ENCODE data around the gene FOXP1. TPM values are rescaled to one million over a fixed set of nuclear protein-coding genes. Genes with fewer than 3 reads are reported as not detected.

FOXP1 gene
- total RNA-seq, 2 experiments from 2014 or later, result 493 to 508 TPM

DNA sequence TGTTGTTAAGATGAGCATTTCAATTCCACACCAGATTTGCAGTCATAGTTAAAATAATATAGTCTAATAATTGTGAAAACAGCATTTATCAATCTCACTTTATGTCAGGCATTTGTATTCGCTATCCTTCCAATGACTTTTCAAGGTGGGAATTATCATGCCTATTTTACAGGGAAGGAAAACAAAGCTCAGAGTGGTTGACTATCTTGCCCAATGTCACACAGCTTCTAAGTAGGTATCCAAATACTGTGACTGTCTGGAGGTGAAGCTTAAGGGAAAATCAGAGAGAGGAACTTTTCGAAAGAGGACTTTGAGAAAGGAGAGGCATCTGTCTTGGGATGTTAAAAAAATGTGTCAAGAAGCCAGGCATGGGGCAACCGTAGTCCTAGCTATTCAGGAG, 443.1 kb downstream of the FOXP1 start:
- POLR2A ChIA-PET, result interaction anchor here (1.1 kb wide), 2 partner anchors 8 to 9 kb away, joined by 3 to 6 read pairs; no protein-coding TSS in a partner anchor
- no peaks in the 10 kb centered on the region for H3K36me3 ChIP-seq (ENCODE audit: insufficient read depth, low read length)
- H3K27me3 ChIP-seq (ENCODE audit: control insufficient read depth in 1 of 2, insufficient read depth in 2 of 2, low read length in 2 of 2), result no peaks in the 10 kb centered on the region
- no peaks in the 10 kb centered on the region for H3K9me3 ChIP-seq (ENCODE audit: control insufficient read depth in 1 of 2, insufficient read depth in 1 of 2, low read length in 2 of 2)
- no peak overlapping the region for H3K4me3 Mint-ChIP-seq
- H3K27me3 Mint-ChIP-seq, result no peaks in the 10 kb centered on the region
- H3K36me3 Mint-ChIP-seq (ENCODE audit: low read depth), result peaks cover 53% of the 10 kb centered on the region
- H3K4me3 ChIP-seq (ENCODE audit: low read length), result no peak overlapping the region
- peak overlapping the region; percentile 75 for H3K27ac Mint-ChIP-seq
- intact Hi-C loops (cut with DNase I, micrococcal nuclease), result no loop called here
- TF ChIP-seq, protein P1, sequence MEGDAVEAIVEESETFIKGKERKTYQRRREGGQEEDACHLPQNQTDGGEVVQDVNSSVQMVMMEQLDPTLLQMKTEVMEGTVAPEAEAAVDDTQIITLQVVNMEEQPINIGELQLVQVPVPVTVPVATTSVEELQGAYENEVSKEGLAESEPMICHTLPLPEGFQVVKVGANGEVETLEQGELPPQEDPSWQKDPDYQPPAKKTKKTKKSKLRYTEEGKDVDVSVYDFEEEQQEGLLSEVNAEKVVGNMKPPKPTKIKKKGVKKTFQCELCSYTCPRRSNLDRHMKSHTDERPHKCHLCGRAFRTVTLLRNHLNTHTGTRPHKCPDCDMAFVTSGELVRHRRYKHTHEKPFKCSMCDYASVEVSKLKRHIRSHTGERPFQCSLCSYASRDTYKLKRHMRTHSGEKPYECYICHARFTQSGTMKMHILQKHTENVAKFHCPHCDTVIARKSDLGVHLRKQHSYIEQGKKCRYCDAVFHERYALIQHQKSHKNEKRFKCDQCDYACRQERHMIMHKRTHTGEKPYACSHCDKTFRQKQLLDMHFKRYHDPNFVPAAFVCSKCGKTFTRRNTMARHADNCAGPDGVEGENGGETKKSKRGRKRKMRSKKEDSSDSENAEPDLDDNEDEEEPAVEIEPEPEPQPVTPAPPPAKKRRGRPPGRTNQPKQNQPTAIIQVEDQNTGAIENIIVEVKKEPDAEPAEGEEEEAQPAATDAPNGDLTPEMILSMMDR (IDR thresholded peaks at IDR 0.05), result no peak
- peaks cover 3% of the 10 kb centered on the region for H3K9me3 Mint-ChIP-seq
- H3K4me1 ChIP-seq (ENCODE audit: insufficient read depth, low read length), result peaks cover 13% of the 10 kb centered on the region
- no peak for DNase-seq
- CTCF ChIA-PET, result interaction anchor here (0.7 kb wide), 1 partner anchor 30 kb away, joined by 3 read pairs; no protein-coding TSS in a partner anchor
- H3K4me1 Mint-ChIP-seq (ENCODE audit: low read depth), result peaks cover 84% of the 10 kb centered on the region
- H3K27ac ChIP-seq (ENCODE audit: low read depth in 1 of 2, low read length in 2 of 2), result no peak overlapping the region
- no peak for ATAC-seq (ENCODE audit: poor library complexity)

DNA sequence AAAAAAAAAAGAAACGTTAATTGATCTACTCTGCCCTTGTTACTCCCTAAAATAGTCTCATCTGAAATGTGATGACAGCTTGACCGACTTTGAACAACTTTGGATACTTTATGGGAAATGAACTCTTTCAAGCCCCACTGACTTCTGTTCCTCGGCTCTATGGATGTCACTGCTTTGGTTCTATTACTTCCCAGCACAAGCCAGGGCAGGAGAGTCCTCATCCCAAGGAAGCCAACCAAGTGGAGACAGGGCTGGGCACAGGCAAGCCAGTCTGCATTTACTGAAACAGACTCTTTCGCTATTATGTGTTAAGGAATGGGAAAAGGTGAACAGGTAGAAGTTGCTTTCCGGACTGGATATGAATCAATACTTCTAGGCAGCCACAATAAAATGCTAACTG, 444.0 kb downstream of the FOXP1 start:
- ChIA-PET POLR2A (no interaction called here), CTCF (no interaction called here)
- H3K27me3 ChIP-seq (ENCODE audit: control insufficient read depth in 1 of 2, insufficient read depth in 2 of 2, low read length in 2 of 2), result no peaks in the 10 kb centered on the region
- no peak overlapping the region for H3K4me3 Mint-ChIP-seq
- H3K4me1 ChIP-seq (ENCODE audit: insufficient read depth, low read length), result peaks cover 23% of the 10 kb centered on the region
- peak overlapping the region; percentile 75 for H3K27ac Mint-ChIP-seq
- peaks cover 48% of the 10 kb centered on the region for H3K36me3 Mint-ChIP-seq (ENCODE audit: low read depth)
- peaks cover 87% of the 10 kb centered on the region for H3K4me1 Mint-ChIP-seq (ENCODE audit: low read depth)
- TF ChIP-seq, protein P1 (IDR thresholded peaks at IDR 0.05), result no peak
- H3K27ac ChIP-seq (ENCODE audit: low read depth in 1 of 2, low read length in 2 of 2), result no peak overlapping the region
- DNase-seq, result no peak
- H3K9me3 Mint-ChIP-seq, result peaks cover 3% of the 10 kb centered on the region
- ATAC-seq (ENCODE audit: poor library complexity), result no peak
- H3K27me3 Mint-ChIP-seq, result no peaks in the 10 kb centered on the region
- no peaks in the 10 kb centered on the region for H3K36me3 ChIP-seq (ENCODE audit: insufficient read depth, low read length)
- no peak overlapping the region for H3K4me3 ChIP-seq (ENCODE audit: low read length)
- intact Hi-C loops (cut with DNase I, micrococcal nuclease), result no loop called here
- no peaks in the 10 kb centered on the region for H3K9me3 ChIP-seq (ENCODE audit: control insufficient read depth in 1 of 2, insufficient read depth in 1 of 2, low read length in 2 of 2)

DNA sequence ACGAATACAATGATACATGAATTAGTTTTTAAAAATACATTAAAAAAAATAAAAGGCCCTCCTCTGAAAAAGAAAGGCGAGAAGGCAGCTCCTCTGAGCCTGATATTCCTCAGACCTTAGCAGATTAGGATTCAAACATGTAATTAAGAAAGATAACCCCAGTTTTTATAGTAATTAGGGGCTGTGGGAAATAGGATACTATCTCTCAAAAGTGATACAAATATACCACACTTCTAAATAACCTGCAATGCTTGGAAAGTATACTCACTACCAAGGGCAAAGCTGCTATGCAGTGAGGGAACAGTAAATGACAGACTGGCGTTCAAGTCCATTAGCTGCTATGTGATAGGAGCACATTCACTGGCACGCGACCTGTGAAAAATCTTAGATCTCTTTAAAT, 445.1 kb downstream of the FOXP1 start:
- Mint-ChIP-seq H3K27me3 (no peaks in the 10 kb centered on the region), H3K9me3 (peaks cover 3% of the 10 kb centered on the region), H3K4me1 (ENCODE audit: low read depth) (peaks cover 89% of the 10 kb centered on the region), H3K4me3 (no peak overlapping the region), H3K27ac (peak overlapping the region; percentile 98), H3K36me3 (ENCODE audit: low read depth) (peaks cover 46% of the 10 kb centered on the region)
- H3K27ac ChIP-seq (ENCODE audit: low read depth in 1 of 2, low read length in 2 of 2), result no peak overlapping the region
- no peak overlapping the region for H3K4me3 ChIP-seq (ENCODE audit: low read length)
- intact Hi-C loops (cut with DNase I, micrococcal nuclease), result no loop called here
- ATAC-seq (ENCODE audit: poor library complexity), result no peak
- H3K27me3 ChIP-seq (ENCODE audit: control insufficient read depth in 1 of 2, insufficient read depth in 2 of 2, low read length in 2 of 2), result no peaks in the 10 kb centered on the region
- no peaks in the 10 kb centered on the region for H3K36me3 ChIP-seq (ENCODE audit: insufficient read depth, low read length)
- peaks cover 29% of the 10 kb centered on the region for H3K4me1 ChIP-seq (ENCODE audit: insufficient read depth, low read length)
- POLR2A ChIA-PET, result no interaction called here
- no peaks in the 10 kb centered on the region for H3K9me3 ChIP-seq (ENCODE audit: control insufficient read depth in 1 of 2, insufficient read depth in 1 of 2, low read length in 2 of 2)
- DNase-seq, result no peak
- TF ChIP-seq, protein P1 (IDR thresholded peaks at IDR 0.05), result no peak
- CTCF ChIA-PET, result no interaction called here
